GM12864 (cell line): ENCODE data around the gene C1QTNF1.

ENCODE experiments used
- DNase-seq: peaks from one replicate; pipeline ENCODE4 v3.0.0-alpha.2; 2011; ENCODE audit warnings: low read depth
- H3K4me3 ChIP-seq: 2 replicates; pipeline ENCODE4 v1.5.1; 2011; ENCODE audit warnings: mild to moderate bottlenecking, low read depth, low read length, control low read depth
- CTCF ChIP-seq: IDR thresholded peaks from 2 replicates; pipeline ENCODE4 v1.5.1; 2011; ENCODE audit warnings: low read depth, mild to moderate bottlenecking, moderate library complexity, low read length, control low read depth, inconsistent platforms; ENCODE audit errors: missing control alignments

C1QTNF1 gene

GRCh38 chr17:79054200-79054960, 30.4 kb downstream of the C1QTNF1 start:
- DNase-seq: no peak
- TF ChIP-seq CTCF: no peak
- no peak overlapping the region for H3K4me3 ChIP-seq

DNA sequence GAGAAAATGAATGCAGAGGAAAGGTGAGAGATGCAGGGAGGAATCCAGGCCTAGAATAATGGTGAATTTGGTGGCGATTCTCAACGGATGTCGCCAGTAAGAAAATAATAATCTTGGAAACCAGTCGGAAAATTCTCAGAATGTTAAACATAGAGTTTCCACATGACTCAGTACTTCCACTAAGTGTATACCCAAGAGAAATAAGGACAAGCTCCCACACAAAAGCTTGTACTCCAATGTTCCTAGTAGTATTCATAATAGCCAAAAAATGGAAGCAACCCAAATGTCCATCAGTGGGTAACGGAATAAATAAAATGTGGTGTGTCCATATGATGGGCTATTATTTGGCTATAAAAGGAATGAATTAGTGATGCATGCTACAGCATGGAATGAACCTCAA, 31.2 kb downstream of the C1QTNF1 start:
- DNase-seq: no peak
- H3K4me3 ChIP-seq: no peak overlapping the region
- TF ChIP-seq CTCF: no peak

- TF ChIP-seq CTCF: no peak
- no peak for DNase-seq
- no peak overlapping the region for H3K4me3 ChIP-seq
These were observed 33.9 kb downstream of the C1QTNF1 start for GRCh38 chr17:79057737-79058385.

DNA sequence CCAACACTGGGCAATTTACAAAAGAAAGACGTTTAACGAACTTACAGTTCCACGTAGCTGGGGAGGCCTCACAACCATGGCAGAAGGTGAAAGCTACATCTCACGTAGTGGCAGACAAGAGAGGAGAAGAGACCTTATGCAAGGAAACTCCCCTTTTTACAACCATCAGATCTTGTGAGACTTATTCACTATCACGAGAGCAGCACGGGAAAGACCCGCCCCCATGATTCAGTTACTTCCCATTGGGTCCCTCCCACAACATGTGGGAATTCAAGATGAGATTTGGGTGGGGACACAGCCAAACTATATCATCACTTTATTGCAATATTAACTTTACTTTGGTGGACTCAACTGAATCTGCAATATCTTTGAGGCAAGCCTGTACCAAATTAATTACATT, 38.7 kb downstream of the C1QTNF1 start:
- H3K4me3 ChIP-seq: no peak overlapping the region
- DNase-seq: no peak
- no peak for TF ChIP-seq CTCF

DNA sequence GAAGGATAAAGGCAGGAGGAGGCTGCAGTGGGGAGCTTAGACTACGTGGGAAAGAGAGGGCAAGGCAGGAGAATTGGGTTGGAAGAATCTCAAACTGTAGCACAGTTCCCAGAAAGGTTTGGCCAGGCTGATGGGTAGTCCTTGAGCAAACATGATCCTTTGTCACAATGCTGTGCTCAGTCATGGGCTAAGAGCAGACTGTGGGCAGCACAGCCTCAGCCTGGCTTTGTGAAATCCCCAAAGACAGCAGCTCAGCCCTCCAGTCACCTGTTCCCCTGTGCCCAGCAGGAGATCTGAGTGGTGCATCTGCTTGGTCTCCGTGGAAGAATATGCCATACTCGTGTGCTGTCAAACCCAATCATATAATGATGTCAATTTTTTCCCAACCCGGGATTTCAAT, 40.1 kb downstream of the C1QTNF1 start:
- no peak for DNase-seq
- H3K4me3 ChIP-seq: no peak overlapping the region
- TF ChIP-seq CTCF: no peak

DNA sequence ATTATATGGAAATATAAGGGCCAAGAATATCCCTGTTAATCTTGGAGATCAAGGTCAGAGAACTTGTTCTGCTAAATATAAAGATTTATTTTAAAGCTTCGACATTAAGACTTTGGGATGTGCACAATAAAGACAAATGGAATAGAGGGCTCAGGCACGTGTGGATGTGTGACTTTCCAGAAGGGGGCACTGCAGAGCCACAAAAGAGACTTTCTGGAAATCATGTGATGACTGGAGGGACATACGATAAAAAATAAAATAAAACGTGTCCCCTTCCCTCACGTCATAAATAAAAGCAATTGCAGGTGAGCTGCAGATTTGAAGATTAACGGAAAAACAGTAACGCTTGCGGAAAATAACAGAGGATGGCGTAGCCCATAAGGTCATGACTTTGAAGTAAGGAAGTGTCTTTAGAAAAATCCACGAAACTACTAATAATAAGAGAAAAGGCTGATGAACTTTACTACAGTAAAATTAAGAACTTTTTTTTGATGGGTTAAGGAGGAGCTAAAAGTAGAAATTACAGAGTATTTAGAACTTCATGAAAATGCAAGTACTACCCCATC, 41.2 kb downstream of the C1QTNF1 start:
- H3K4me3 ChIP-seq: no peak overlapping the region
- no peak for DNase-seq
- TF ChIP-seq CTCF: peak; percentile 59

DNA sequence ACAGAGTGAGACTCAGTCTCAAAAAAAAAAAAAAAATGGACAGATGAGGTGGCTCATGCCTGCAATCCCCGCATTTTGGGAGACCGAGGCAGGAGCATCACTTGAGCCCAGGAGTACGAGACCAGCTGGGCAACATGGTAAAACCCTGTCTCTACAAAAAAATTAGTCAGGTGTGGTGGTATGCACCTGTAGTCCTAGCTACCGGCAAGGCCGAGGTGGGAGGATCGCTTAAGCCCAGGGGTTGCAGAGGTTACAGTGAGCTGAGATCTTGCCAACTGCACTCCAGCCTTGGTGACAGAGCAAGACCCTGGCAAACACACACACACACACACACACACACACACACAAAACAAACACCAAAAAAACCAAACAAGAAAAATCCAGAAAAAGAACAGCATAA, 43.0 kb downstream of the C1QTNF1 start:
- DNase-seq: no peak
- no peak overlapping the region for H3K4me3 ChIP-seq
- no peak for TF ChIP-seq CTCF
